Activated T-cell treated with anti-CD3 and anti-CD28 coated beads, Interleukin-2, amount 50 U/mL, for 24 hours (primary cell): ENCODE results near the gene ANKRD44.

Experiments
- DNase-seq: peaks from one replicate; pipeline ENCODE4 v3.0.0-alpha.2; 2020
- H3K27ac Mint-ChIP-seq: 2 replicates; pipeline ENCODE4 v1.8.0; 2020; ENCODE audit warnings: mild to moderate bottlenecking, mixed read lengths
- H3K27me3 Mint-ChIP-seq: 2 replicates; pipeline ENCODE4 v1.8.0; 2020; ENCODE audit warnings: mixed read lengths
- H3K36me3 Mint-ChIP-seq: 2 replicates; pipeline ENCODE4 v1.8.0; 2020; ENCODE audit warnings: low read depth, mixed read lengths
- H3K4me1 Mint-ChIP-seq: 2 replicates; pipeline ENCODE4 v1.8.0; 2020; ENCODE audit warnings: low read depth, mixed read lengths
- H3K4me3 Mint-ChIP-seq: 2 replicates; pipeline ENCODE4 v1.8.0; 2020; ENCODE audit warnings: mild to moderate bottlenecking, moderate library complexity, mixed read lengths
- H3K9me3 Mint-ChIP-seq: 2 replicates; pipeline ENCODE4 v1.8.0; 2020; ENCODE audit warnings: mixed read lengths

ANKRD44 gene

DNA sequence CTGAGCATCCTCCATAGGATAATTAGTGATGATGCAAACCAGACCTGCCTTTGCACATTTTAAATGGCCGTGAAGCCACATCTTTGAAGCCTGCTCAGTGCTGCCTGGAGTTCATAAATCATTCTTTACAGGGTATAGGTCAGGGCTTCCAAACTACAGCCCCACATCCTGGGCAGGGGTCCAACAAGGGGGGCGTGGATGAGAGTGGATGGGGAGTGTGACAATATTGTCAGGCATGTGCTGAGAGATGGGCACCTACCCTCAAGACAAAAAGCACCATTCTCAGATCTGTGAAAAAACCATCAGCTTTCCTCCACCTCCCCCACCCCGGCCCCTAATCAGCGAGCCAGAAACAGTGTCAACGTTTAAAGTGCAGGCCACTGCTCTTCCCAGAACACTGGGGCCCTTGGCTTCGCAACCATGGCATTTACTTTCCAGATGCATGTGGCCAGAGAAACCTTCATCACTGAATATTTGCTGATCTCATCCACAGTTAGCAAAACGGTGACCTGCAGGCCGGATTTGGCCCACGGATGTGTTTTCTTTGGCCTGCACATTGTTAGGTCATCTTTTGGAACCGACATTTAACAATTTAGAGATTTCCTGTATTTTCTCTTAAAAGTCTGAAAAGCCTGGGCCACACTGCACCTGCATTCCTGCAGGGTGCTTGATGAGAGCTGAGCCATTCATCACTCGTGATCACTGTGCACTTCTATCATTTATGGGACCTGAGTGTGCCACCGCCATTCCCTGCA, 130.7 kb downstream of the ANKRD44 start:
- Mint-ChIP-seq H3K4me3 (no peak overlapping the region), H3K27ac (peak overlapping the region; percentile 66), H3K36me3 (peaks cover 83% of the 10 kb centered on the region), H3K27me3 (no peaks in the 10 kb centered on the region), H3K4me1 (peaks cover 77% of the 10 kb centered on the region), H3K9me3 (no peaks in the 10 kb centered on the region)
- no peak for DNase-seq

DNA sequence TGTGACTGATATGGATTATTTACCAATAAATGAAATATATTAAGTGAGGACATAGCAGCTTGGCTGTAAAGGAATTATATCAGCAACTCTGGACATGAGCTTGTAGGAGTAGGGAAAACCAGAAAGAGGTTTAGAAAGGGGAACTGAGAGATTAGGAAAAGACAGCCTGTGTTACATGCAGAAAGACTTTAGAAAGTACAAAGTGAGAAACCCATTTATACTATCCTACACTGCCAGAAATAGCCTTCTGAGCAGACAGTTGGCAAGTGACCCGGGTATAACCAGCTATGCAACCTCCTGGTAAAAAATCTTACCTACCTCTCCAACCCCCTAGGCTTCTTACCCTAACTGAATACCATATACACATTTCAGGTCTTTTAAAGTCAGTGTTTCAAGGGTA, 134.1 kb downstream of the ANKRD44 start:
- Mint-ChIP-seq H3K27me3 (no peaks in the 10 kb centered on the region), H3K36me3 (peaks cover 67% of the 10 kb centered on the region), H3K9me3 (no peaks in the 10 kb centered on the region), H3K27ac (no peak overlapping the region), H3K4me3 (no peak overlapping the region), H3K4me1 (peaks cover 66% of the 10 kb centered on the region)
- no peak for DNase-seq

DNA sequence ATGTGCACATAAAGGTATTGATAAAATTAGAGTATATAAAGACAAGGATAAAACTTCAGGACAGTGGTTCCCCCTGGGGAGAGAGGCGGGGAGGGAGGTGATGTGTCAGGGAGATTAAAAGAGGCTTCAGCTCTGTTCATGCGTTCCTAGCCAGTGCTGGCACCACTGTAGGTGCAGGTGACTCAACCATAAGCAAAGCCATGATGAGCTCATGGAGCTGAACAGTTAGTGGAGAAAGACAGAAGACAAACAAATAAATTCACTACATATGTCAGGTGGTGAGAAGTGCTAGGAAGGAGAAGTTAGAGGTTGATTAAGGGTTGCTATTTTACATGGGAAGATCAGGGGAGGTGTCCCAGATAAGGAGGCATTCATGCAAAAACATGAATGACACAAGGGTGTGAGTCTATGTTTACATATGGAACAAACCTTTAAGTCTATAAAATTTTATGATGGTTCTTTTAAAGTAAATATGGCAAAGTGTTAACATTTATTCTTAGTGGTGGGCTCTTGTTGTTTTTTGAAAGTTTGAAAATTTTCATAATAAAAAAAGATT, 136.0 kb downstream of the ANKRD44 start:
- Mint-ChIP-seq H3K4me3 (no peak overlapping the region), H3K36me3 (peaks cover 57% of the 10 kb centered on the region), H3K27me3 (no peaks in the 10 kb centered on the region), H3K4me1 (peaks cover 66% of the 10 kb centered on the region), H3K27ac (peak overlapping the region; percentile 48), H3K9me3 (no peaks in the 10 kb centered on the region)
- no peak for DNase-seq

DNA sequence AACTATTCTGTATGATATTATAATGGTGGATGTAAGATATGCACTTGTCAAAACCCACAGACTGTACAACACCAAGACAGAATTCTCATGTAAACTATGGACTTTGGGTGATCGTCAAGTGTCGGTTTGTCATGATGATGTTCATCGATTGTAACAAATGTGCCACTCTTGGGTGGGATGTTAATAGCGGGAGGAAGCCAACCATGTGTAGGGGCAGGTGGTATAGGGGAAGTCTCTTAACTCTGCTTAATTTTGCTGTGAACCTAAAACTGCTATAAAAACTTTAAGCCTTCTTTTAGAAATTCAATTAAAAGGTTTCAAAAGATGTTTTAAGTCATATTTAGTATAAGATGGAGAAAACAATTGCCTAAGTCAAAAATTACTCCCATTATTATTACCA, 139.0 kb downstream of the ANKRD44 start:
- H3K36me3 Mint-ChIP-seq: peaks cover 39% of the 10 kb centered on the region
- no peak overlapping the region for H3K4me3 Mint-ChIP-seq
- H3K4me1 Mint-ChIP-seq: peaks cover 81% of the 10 kb centered on the region
- no peaks in the 10 kb centered on the region for H3K9me3 Mint-ChIP-seq
- DNase-seq: no peak
- H3K27ac Mint-ChIP-seq: peak overlapping the region; percentile 20
- no peaks in the 10 kb centered on the region for H3K27me3 Mint-ChIP-seq

DNA sequence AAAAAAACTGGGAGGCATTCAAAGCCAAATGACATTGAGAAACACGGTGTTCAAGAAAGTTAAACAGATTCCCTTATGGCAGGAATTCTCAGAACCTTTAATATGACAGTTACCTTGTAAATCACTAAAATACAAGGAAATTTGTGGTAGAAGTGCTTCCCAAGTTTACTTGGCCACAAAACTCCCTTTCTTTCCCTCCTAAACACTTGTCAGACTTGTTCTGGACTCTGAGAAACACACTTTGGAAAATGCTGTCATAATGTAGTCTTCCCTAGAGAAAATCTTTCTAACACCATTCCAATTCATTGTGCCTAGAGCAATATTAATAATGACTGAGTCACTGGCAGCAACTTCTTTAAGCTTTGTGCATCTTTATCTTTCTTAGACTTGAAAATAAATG, 140.4 kb downstream of the ANKRD44 start:
- peaks cover 33% of the 10 kb centered on the region for H3K36me3 Mint-ChIP-seq
- H3K4me3 Mint-ChIP-seq: no peak overlapping the region
- peak overlapping the region; percentile 24 for H3K27ac Mint-ChIP-seq
- no peaks in the 10 kb centered on the region for H3K27me3 Mint-ChIP-seq
- H3K9me3 Mint-ChIP-seq: no peaks in the 10 kb centered on the region
- H3K4me1 Mint-ChIP-seq: peaks cover 79% of the 10 kb centered on the region
- DNase-seq: no peak

DNA sequence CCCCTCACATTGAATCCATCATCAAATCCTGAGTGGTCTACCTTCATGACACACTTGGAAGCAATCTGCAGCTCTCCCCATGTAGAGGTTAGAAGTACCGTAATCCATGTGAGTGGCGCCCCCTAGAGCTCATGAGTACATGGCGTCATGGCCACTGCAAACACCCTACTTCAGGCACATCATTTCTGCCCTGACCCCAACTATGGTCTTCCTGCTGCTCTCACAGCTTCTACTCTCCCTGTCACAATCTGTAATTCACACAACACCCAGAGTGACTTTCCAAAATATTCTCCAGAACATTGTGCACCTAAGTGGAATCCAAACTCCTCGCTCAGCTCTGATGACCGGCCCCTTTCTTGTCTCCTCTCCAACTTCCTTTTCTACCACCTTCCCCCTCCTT, 141.9 kb downstream of the ANKRD44 start:
- DNase-seq: peak; percentile 72
- Mint-ChIP-seq H3K27me3 (no peaks in the 10 kb centered on the region), H3K36me3 (peaks cover 31% of the 10 kb centered on the region), H3K4me3 (no peak overlapping the region), H3K9me3 (no peaks in the 10 kb centered on the region), H3K4me1 (peaks cover 75% of the 10 kb centered on the region), H3K27ac (peak overlapping the region; percentile 85)

DNA sequence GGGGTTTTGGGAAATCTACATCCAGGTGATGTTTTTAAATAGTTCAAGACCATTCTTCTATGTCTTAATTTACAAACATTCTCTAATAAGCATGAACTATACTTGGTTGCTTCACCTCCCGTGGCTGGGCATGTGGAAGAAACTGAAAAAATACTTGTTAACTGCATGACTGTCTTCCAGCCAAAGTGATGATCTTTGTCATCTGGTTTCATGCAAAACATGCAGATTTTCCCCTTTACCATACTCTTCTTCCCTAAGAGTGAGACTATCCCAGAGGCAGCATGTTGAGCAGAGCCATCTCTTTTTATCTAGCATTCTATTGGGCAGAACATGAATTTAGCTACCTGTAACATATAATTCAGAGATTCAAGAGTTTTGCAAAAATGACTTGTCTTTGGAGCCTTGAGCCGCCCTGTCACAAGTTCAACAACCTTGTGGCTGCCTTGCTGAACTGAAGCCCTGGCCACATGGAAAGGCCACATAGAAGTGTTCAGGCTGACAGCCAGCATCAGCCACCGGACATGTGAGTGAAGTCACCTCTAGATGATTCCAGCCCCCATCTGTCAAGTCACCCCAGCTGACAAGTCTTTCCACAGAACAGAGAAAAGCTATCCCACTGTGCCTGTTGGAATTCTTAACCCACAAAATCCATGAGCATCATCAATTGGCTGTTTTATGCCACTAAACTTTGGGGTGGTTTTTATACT, 142.8 kb downstream of the ANKRD44 start:
- Mint-ChIP-seq H3K36me3 (peaks cover 34% of the 10 kb centered on the region), H3K27ac (peak overlapping the region; percentile 85), H3K4me1 (peaks cover 79% of the 10 kb centered on the region), H3K9me3 (no peaks in the 10 kb centered on the region), H3K4me3 (no peak overlapping the region), H3K27me3 (no peaks in the 10 kb centered on the region)
- DNase-seq: no peak

DNA sequence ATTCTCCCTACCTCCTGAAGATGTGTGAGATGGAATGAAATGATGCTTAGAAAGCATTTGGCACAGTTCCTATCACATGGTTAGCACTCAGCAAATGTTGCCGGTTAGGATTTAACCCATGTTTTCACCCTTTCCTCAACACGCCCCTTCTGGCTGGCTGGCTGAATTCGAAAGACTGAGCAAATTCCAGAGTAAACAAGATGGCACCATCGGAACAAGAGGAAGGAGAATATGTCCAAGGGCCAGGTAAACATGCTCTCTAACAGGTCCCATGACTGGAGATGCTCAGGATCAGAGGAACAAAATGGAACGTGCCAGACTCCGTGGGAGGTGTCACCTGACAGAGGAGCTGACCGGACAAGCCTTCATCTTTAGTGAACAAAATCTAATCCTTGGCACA, 145.6 kb downstream of the ANKRD44 start:
- Mint-ChIP-seq H3K4me1 (peaks cover 87% of the 10 kb centered on the region), H3K9me3 (no peaks in the 10 kb centered on the region), H3K27me3 (no peaks in the 10 kb centered on the region), H3K4me3 (no peak overlapping the region), H3K27ac (peak overlapping the region; percentile 74), H3K36me3 (peaks cover 18% of the 10 kb centered on the region)
- DNase-seq: no peak

DNA sequence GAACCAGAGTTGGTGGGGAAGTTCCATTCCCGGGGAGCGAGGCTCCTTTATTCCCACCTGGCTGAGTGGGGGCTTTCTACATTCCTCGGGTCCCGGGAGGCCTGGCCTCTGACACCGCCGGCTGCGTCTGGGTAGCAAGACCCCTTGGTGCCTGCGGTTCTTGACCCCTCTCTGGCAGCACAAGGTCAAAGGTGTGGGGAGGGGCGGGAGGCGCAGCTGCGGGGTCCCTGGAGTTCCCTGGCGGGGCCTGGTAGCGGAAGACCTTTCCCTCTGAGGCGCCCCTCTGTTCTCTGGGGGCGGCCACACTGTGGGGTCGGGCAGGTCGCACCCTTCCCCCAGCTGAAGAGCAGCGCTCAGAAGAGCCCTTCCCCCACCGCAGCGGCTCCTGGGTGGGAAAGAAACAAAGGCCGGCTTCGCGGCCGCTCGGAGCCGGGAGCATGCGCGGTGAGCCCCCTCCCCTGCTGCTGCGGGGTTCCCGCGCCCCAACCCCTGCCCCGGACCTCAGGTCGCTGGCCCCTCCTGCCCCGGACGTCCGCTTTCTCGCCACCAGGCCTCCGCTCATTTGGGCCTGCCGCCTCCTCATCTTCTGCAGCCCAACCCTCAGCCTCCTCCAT, 146.3 kb downstream of the ANKRD44 start:
- no peak overlapping the region for H3K4me3 Mint-ChIP-seq
- no peaks in the 10 kb centered on the region for H3K27me3 Mint-ChIP-seq
- no peaks in the 10 kb centered on the region for H3K9me3 Mint-ChIP-seq
- H3K4me1 Mint-ChIP-seq: peaks cover 89% of the 10 kb centered on the region
- no peak for DNase-seq
- H3K36me3 Mint-ChIP-seq: peaks cover 18% of the 10 kb centered on the region
- H3K27ac Mint-ChIP-seq: peak overlapping the region; percentile 74

DNA sequence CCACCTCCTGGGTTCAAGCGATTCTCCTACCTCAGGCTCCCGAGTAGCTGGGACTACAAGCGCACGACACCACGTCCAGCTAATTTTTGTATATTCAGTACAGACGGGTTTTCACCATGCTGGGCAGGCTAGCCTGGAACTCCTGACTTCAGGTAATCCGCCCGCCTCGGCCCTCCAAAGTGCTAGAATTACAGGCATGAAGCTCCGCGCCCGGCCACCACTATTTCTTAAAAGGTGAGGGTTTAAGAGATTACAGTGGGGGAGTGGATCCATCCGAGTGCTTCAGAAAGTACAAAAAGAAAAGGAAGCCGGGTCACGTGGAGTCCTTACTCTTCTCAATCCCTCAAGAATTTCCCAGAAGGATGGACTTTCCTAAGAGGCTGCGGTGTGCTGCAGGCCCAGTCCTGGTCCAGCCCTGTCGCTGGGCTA, 146.9 kb downstream of the ANKRD44 start:
- Mint-ChIP-seq H3K27me3 (no peaks in the 10 kb centered on the region), H3K4me1 (peaks cover 89% of the 10 kb centered on the region), H3K27ac (peak overlapping the region; percentile 65), H3K36me3 (peaks cover 18% of the 10 kb centered on the region), H3K9me3 (no peaks in the 10 kb centered on the region), H3K4me3 (no peak overlapping the region)
- DNase-seq: no peak

DNA sequence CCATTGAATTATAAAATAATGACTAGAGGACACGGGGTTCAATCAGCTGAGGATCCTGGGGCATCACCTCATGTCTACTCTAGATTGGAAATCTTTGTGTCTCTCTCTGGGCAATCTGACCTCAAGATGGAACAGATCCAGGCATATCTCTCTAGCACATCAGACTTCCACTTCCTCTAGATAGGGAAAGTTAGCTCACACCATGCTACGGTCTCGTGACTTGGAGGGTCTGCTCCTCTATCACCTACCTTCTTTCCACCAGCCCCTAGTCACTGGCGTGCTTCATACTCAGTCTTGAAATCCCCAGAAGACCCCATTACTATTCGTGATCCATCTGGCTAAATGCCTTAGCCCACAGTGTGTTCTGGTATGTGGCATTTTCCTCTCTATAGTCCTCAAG, 148.8 kb downstream of the ANKRD44 start:
- Mint-ChIP-seq H3K4me1 (peaks cover 85% of the 10 kb centered on the region), H3K27me3 (no peaks in the 10 kb centered on the region), H3K9me3 (peaks cover 2% of the 10 kb centered on the region), H3K4me3 (no peak overlapping the region), H3K27ac (peak overlapping the region; percentile 65), H3K36me3 (peaks cover 33% of the 10 kb centered on the region)
- no peak for DNase-seq

DNA sequence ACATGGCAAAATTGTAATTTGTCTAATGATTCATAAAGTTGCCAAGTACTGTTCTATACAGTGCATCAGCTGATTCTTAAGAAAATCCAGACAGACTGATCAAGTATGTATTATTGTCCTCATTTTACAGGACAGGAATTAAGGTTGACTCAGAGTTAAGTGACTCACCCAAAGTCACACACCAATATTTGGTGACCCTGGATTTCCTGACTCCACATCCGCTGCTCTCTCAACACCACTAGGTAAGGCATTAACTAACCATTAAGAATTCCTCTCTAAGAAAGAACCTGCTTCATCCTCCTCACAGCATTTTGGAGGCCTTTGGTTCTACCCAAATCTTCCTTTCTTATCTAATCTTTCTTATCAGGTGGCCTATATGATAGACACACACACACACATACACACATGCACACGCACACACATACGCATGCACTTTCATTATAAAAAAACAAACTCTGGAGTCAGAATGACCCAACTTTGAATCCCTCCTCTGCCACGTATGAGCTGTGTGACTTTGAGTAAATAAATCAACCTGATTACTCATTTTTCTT, 150.8 kb downstream of the ANKRD44 start:
- H3K4me1 Mint-ChIP-seq: peaks cover 84% of the 10 kb centered on the region
- no peaks in the 10 kb centered on the region for H3K27me3 Mint-ChIP-seq
- peaks cover 5% of the 10 kb centered on the region for H3K9me3 Mint-ChIP-seq
- peak overlapping the region; percentile 96 for H3K27ac Mint-ChIP-seq
- peak overlapping the region; percentile 47 for H3K4me3 Mint-ChIP-seq
- no peak for DNase-seq
- peaks cover 40% of the 10 kb centered on the region for H3K36me3 Mint-ChIP-seq

DNA sequence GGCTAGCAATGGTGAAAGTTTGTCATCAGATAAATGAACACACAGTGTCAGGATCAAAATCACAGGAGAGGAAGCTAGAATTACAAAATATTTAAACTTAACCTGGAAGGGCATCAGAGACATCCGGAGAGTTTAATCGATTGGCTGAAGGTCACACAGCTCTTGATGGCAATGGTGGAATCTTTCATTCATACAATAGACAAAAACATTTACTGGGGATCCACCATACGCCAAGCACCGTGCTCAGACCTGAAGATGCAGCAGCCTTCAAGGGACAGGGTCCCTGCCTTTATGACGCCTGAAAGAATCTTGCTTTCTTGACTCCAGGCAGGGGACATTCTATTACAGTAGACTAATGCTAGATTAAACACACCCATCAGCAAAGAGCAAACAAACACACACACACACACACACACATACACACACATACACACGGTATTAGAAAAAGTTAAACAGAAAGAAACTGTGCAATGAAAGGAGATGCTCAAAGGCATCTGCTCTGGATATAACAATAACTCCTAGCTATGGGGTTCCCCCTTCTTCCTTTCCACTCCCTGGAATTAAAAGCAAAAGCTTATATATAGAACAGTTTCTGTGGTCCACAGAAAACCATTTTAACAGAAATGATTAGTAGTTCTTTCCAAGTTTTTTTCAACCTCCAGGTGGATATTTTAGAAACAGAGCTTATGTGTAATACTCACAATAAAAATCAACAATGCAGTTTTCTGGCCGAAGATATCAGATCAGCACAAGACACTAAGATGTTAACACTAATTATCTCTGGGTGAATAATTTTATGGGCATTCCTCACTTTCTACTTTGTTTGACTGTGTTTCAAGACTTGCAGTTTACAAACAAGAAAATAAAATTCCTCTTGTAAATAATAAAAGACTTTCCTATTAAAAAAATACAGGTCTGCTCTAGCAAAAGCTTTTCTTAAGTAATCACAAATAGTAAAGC, 151.7 kb downstream of the ANKRD44 start:
- DNase-seq: no peak
- Mint-ChIP-seq H3K4me1 (peaks cover 87% of the 10 kb centered on the region), H3K27ac (peak overlapping the region; percentile 96), H3K27me3 (no peaks in the 10 kb centered on the region), H3K36me3 (peaks cover 38% of the 10 kb centered on the region), H3K9me3 (peaks cover 5% of the 10 kb centered on the region), H3K4me3 (peak overlapping the region; percentile 20)
